ENCODE measurements around the gene UBE2D2. TPM values are rescaled to one million over a fixed set of nuclear protein-coding genes. Genes with fewer than 3 reads are reported as not detected.

The UBE2D2 gene
- total RNA-seq, 1 donor from 2014 or later, result 97.0 TPM

GRCh38 chr5:139562847-139563246 is 1.7 kb downstream of the UBE2D2 start:
- no peaks in the 10 kb centered on the region for H3K27me3 ChIP-seq (ENCODE audit: low read depth)
- H3K36me3 ChIP-seq, result no peaks in the 10 kb centered on the region
- H3K27ac ChIP-seq, result peak overlapping the region; percentile 96
- intact Hi-C loops (cut with DNase I), result no loop called here
- no peak for ATAC-seq
- no peaks in the 10 kb centered on the region for H3K9me3 ChIP-seq
- no peak for DNase-seq
- peak overlapping the region; percentile 85 for H3K4me3 ChIP-seq
- TF ChIP-seq CTCF (IDR thresholded peaks at IDR 0.05), result no peak
- H3K4me1 ChIP-seq, result peaks cover 58% of the 10 kb centered on the region

GRCh38 chr5:139565411-139566305 is 4.5 kb downstream of the UBE2D2 start:
- Histone ChIP-seq H3K27ac (peak overlapping the region; percentile 2), H3K4me3 (peak overlapping the region; percentile 0), H3K36me3 (peaks cover 7% of the 10 kb centered on the region), H3K9me3 (no peaks in the 10 kb centered on the region), H3K27me3 (ENCODE audit: low read depth) (no peaks in the 10 kb centered on the region), H3K4me1 (peaks cover 64% of the 10 kb centered on the region)
- TF ChIP-seq CTCF (IDR thresholded peaks at IDR 0.05), result no peak
- ATAC-seq, result peak; percentile 9 to 16
- intact Hi-C loops (cut with DNase I), result no loop called here
- no peak for DNase-seq

GRCh38 chr5:139566611-139567010 is 5.5 kb downstream of the UBE2D2 start:
- peaks cover 71% of the 10 kb centered on the region for H3K4me1 ChIP-seq
- no peak for ATAC-seq
- DNase-seq, result no peak
- peaks cover 7% of the 10 kb centered on the region for H3K36me3 ChIP-seq
- H3K9me3 ChIP-seq, result no peaks in the 10 kb centered on the region
- no peak overlapping the region for H3K27ac ChIP-seq
- H3K4me3 ChIP-seq, result no peak overlapping the region
- TF ChIP-seq CTCF (IDR thresholded peaks at IDR 0.05), result no peak
- intact Hi-C loops (cut with DNase I), result no loop called here
- no peaks in the 10 kb centered on the region for H3K27me3 ChIP-seq (ENCODE audit: low read depth)

- no peak overlapping the region for H3K27ac ChIP-seq
- H3K36me3 ChIP-seq, result peaks cover 20% of the 10 kb centered on the region
- no peak for TF ChIP-seq CTCF (IDR thresholded peaks at IDR 0.05)
- intact Hi-C loops (cut with DNase I), result no loop called here
- DNase-seq (no peak), ATAC-seq (no peak)
- H3K4me3 ChIP-seq, result no peak overlapping the region
- no peaks in the 10 kb centered on the region for H3K9me3 ChIP-seq
- no peaks in the 10 kb centered on the region for H3K27me3 ChIP-seq (ENCODE audit: low read depth)
- peaks cover 63% of the 10 kb centered on the region for H3K4me1 ChIP-seq
Measured at GRCh38 chr5:139569270-139569955, 8.3 kb downstream of the UBE2D2 start.

- Histone ChIP-seq H3K4me1 (peaks cover 63% of the 10 kb centered on the region), H3K36me3 (peaks cover 20% of the 10 kb centered on the region), H3K4me3 (no peak overlapping the region), H3K9me3 (no peaks in the 10 kb centered on the region), H3K27me3 (ENCODE audit: low read depth) (no peaks in the 10 kb centered on the region), H3K27ac (no peak overlapping the region)
- intact Hi-C loops (cut with DNase I), result no loop called here
- TF ChIP-seq CTCF (IDR thresholded peaks at IDR 0.05), result no peak
- DNase-seq (no peak), ATAC-seq (no peak)
Measured at GRCh38 chr5:139571543-139571942, 10.4 kb downstream of the UBE2D2 start.

Data from lower lobe of right lung (tissue), 2 donors.